ENCODE data around the gene ZNF608.
A peak's percentile ranks its signal among the peaks of the same experiment; 100 is the strongest.

Gene ZNF608

GRCh38 chr5:124747791-124748686 is 1.6 kb upstream of the ZNF608 start:
- Mint-ChIP-seq H3K36me3 (ENCODE audit: insufficient read depth) (no peaks in the 10 kb centered on the region), H3K27me3 (peaks cover 0 to 33% of the 10 kb centered on the region in 2 donors), H3K4me1 (ENCODE audit: low read depth in 2 of 2) (peaks cover 0 to 5% of the 10 kb centered on the region in 2 donors), H3K27ac (no peak overlapping the region), H3K4me3 (peak overlapping the region in 1 of 2 donors; percentile 48), H3K9me3 (peaks cover 0 to 4% of the 10 kb centered on the region in 2 donors)
- DNase-seq (no peak), ATAC-seq (replicated peaks) (peak; percentile 67)

- H3K36me3 Mint-ChIP-seq (ENCODE audit: insufficient read depth): no peaks in the 10 kb centered on the region
- peaks cover 0 to 4% of the 10 kb centered on the region in 2 donors for H3K9me3 Mint-ChIP-seq
- H3K4me1 Mint-ChIP-seq (ENCODE audit: low read depth in 2 of 2): peaks cover 0 to 5% of the 10 kb centered on the region in 2 donors
- H3K27me3 Mint-ChIP-seq: peaks cover 0 to 33% of the 10 kb centered on the region in 2 donors
- ATAC-seq (replicated peaks) (no peak), DNase-seq (no peak)
- H3K4me3 Mint-ChIP-seq: peak overlapping the region in 1 of 2 donors; percentile 48
- H3K27ac Mint-ChIP-seq: no peak overlapping the region
These were observed 714 bp upstream of the ZNF608 start for GRCh38 chr5:124746916-124747790.

GRCh38 chr5:124745007-124745927 is 1.2 kb downstream of the ZNF608 start:
- Mint-ChIP-seq H3K36me3 (ENCODE audit: insufficient read depth) (no peaks in the 10 kb centered on the region), H3K9me3 (peaks cover under 1 to 2% of the 10 kb centered on the region in 2 donors), H3K4me1 (ENCODE audit: low read depth in 2 of 2) (peaks cover 0 to 5% of the 10 kb centered on the region in 2 donors), H3K27ac (no peak overlapping the region), H3K4me3 (no peak overlapping the region), H3K27me3 (peaks cover 0 to 39% of the 10 kb centered on the region in 2 donors)
- DNase-seq (no peak), ATAC-seq (replicated peaks) (no peak)

- no peak for ATAC-seq (replicated peaks)
- H3K9me3 Mint-ChIP-seq: peaks cover 2 to 5% of the 10 kb centered on the region in 2 donors
- H3K27ac Mint-ChIP-seq: no peak overlapping the region
- no peak for DNase-seq
- H3K4me1 Mint-ChIP-seq (ENCODE audit: low read depth in 2 of 2): peaks cover 0 to 5% of the 10 kb centered on the region in 2 donors
- no peak overlapping the region for H3K4me3 Mint-ChIP-seq
- peaks cover 0 to 39% of the 10 kb centered on the region in 2 donors for H3K27me3 Mint-ChIP-seq
- no peaks in the 10 kb centered on the region for H3K36me3 Mint-ChIP-seq (ENCODE audit: insufficient read depth)
These were observed 2.1 kb downstream of the ZNF608 start for GRCh38 chr5:124744170-124744971.

GRCh38 chr5:124743602-124744169 is 2.8 kb downstream of the ZNF608 start:
- no peak overlapping the region for H3K27ac Mint-ChIP-seq
- H3K4me3 Mint-ChIP-seq: no peak overlapping the region
- H3K4me1 Mint-ChIP-seq (ENCODE audit: low read depth in 2 of 2): peaks cover 0 to 5% of the 10 kb centered on the region in 2 donors
- H3K36me3 Mint-ChIP-seq (ENCODE audit: insufficient read depth): no peaks in the 10 kb centered on the region
- H3K27me3 Mint-ChIP-seq: peaks cover 0 to 33% of the 10 kb centered on the region in 2 donors
- DNase-seq (no peak), ATAC-seq (replicated peaks) (no peak)
- peaks cover 2 to 5% of the 10 kb centered on the region in 2 donors for H3K9me3 Mint-ChIP-seq

GRCh38 chr5:124742983-124743601 is 3.3 kb downstream of the ZNF608 start:
- no peak for DNase-seq
- Mint-ChIP-seq H3K4me1 (ENCODE audit: low read depth in 2 of 2) (peaks cover 0 to 5% of the 10 kb centered on the region in 2 donors), H3K36me3 (ENCODE audit: insufficient read depth) (no peaks in the 10 kb centered on the region), H3K4me3 (no peak overlapping the region), H3K9me3 (peaks cover 2 to 5% of the 10 kb centered on the region in 2 donors), H3K27ac (no peak overlapping the region), H3K27me3 (peaks cover 0 to 32% of the 10 kb centered on the region in 2 donors)
- no peak for ATAC-seq (replicated peaks)

- peaks cover 2 to 5% of the 10 kb centered on the region in 2 donors for H3K9me3 Mint-ChIP-seq
- ATAC-seq (replicated peaks) (no peak), DNase-seq (no peak)
- H3K4me3 Mint-ChIP-seq: no peak overlapping the region
- peaks cover 0 to 5% of the 10 kb centered on the region in 2 donors for H3K4me1 Mint-ChIP-seq (ENCODE audit: low read depth in 2 of 2)
- peaks cover 0 to 27% of the 10 kb centered on the region in 2 donors for H3K27me3 Mint-ChIP-seq
- H3K36me3 Mint-ChIP-seq (ENCODE audit: insufficient read depth): no peaks in the 10 kb centered on the region
- H3K27ac Mint-ChIP-seq: no peak overlapping the region
These were observed 3.9 kb downstream of the ZNF608 start for GRCh38 chr5:124742521-124742920.

GRCh38 chr5:124741711-124742496 is 4.5 kb downstream of the ZNF608 start:
- Mint-ChIP-seq H3K27ac (no peak overlapping the region), H3K36me3 (ENCODE audit: insufficient read depth) (no peaks in the 10 kb centered on the region), H3K9me3 (peaks cover 2 to 5% of the 10 kb centered on the region in 2 donors), H3K4me1 (ENCODE audit: low read depth in 2 of 2) (peaks cover 0 to 3% of the 10 kb centered on the region in 2 donors), H3K27me3 (peaks cover 0 to 21% of the 10 kb centered on the region in 2 donors), H3K4me3 (no peak overlapping the region)
- ATAC-seq (replicated peaks) (no peak), DNase-seq (no peak)

- Mint-ChIP-seq H3K9me3 (peaks cover 0 to 5% of the 10 kb centered on the region in 2 donors), H3K27ac (no peak overlapping the region), H3K4me1 (ENCODE audit: low read depth in 2 of 2) (no peaks in the 10 kb centered on the region), H3K4me3 (no peak overlapping the region), H3K27me3 (peaks cover 0 to 13% of the 10 kb centered on the region in 2 donors), H3K36me3 (ENCODE audit: insufficient read depth) (no peaks in the 10 kb centered on the region)
- DNase-seq (no peak), ATAC-seq (replicated peaks) (no peak)
These were observed 5.4 kb downstream of the ZNF608 start for GRCh38 chr5:124740991-124741583.

GRCh38 chr5:124740071-124740470 is 6.4 kb downstream of the ZNF608 start:
- no peak for ATAC-seq (replicated peaks)
- DNase-seq: no peak
- H3K9me3 Mint-ChIP-seq: peaks cover 0 to 11% of the 10 kb centered on the region in 2 donors
- no peaks in the 10 kb centered on the region for H3K36me3 Mint-ChIP-seq (ENCODE audit: insufficient read depth)
- peaks cover 7 to 10% of the 10 kb centered on the region in 2 donors for H3K27me3 Mint-ChIP-seq
- H3K4me3 Mint-ChIP-seq: no peak overlapping the region
- H3K27ac Mint-ChIP-seq: no peak overlapping the region
- H3K4me1 Mint-ChIP-seq (ENCODE audit: low read depth in 2 of 2): no peaks in the 10 kb centered on the region

GRCh38 chr5:124739634-124740025 is 6.8 kb downstream of the ZNF608 start:
- H3K27ac Mint-ChIP-seq: no peak overlapping the region
- DNase-seq (no peak), ATAC-seq (replicated peaks) (no peak)
- H3K36me3 Mint-ChIP-seq (ENCODE audit: insufficient read depth): no peaks in the 10 kb centered on the region
- H3K27me3 Mint-ChIP-seq: peaks cover 7 to 13% of the 10 kb centered on the region in 2 donors
- no peaks in the 10 kb centered on the region for H3K4me1 Mint-ChIP-seq (ENCODE audit: low read depth in 2 of 2)
- H3K9me3 Mint-ChIP-seq: peaks cover 0 to 16% of the 10 kb centered on the region in 2 donors
- no peak overlapping the region for H3K4me3 Mint-ChIP-seq
